Endothelial cell (in vitro differentiated cells): Measurements from ENCODE around the gene RBM38. TPM values are rescaled to one million over a fixed set of nuclear protein-coding genes. Genes with fewer than 3 reads are reported as not detected.

Experiments used
- DNase-seq: peaks from one replicate; pipeline ENCODE4 v3.0.0; 2021; ENCODE audit warnings: low spot score
- H3K27ac Mint-ChIP-seq: one replicate; pipeline ENCODE4 v1.8.0; 2021; ENCODE audit warnings: mixed read lengths, inconsistent platforms; ENCODE audit not compliant: unreplicated experiment
- H3K27me3 Mint-ChIP-seq: one replicate; pipeline ENCODE4 v1.8.0; 2021; ENCODE audit warnings: mild to moderate bottlenecking, moderate library complexity, mixed read lengths, inconsistent platforms; ENCODE audit not compliant: unreplicated experiment
- H3K36me3 Mint-ChIP-seq: one replicate; pipeline ENCODE4 v1.8.0; 2021; ENCODE audit warnings: mild to moderate bottlenecking, low read depth, mixed read lengths, inconsistent platforms; ENCODE audit not compliant: unreplicated experiment
- H3K4me1 Mint-ChIP-seq: one replicate; pipeline ENCODE4 v1.8.0; 2021; ENCODE audit warnings: mild to moderate bottlenecking, mixed read lengths, inconsistent platforms; ENCODE audit not compliant: unreplicated experiment
- H3K4me3 Mint-ChIP-seq: one replicate; pipeline ENCODE4 v1.8.0; 2021; ENCODE audit warnings: mild to moderate bottlenecking, mixed read lengths, inconsistent platforms; ENCODE audit not compliant: unreplicated experiment
- H3K9me3 Mint-ChIP-seq: one replicate; pipeline ENCODE4 v1.8.0; 2021; ENCODE audit warnings: mixed read lengths, inconsistent platforms; ENCODE audit not compliant: unreplicated experiment
- total RNA-seq: library from RNA; stranded (reverse); fragmentation: NEBNext Ultra II Directional; extraction: Animal tissue kit (Norgen Biotek cat#: 25700); gene quantifications from one replicate; pipeline ENCODE4 v1.2.1, GENCODE V29; 2021; ENCODE audit not compliant: unreplicated experiment
- TF ChIP-seq, protein P1 (sequence below): fragments of 200-600 bp; sonication (generic); IDR thresholded peaks from one replicate; pipeline ENCODE4 v1.5.0; 2021; ENCODE audit warnings: antibody characterized with exemption; ENCODE audit not compliant: unreplicated experiment

RBM38 gene
- total RNA-seq, 1 donor from 2014 or later = 23.6 TPM

DNA sequence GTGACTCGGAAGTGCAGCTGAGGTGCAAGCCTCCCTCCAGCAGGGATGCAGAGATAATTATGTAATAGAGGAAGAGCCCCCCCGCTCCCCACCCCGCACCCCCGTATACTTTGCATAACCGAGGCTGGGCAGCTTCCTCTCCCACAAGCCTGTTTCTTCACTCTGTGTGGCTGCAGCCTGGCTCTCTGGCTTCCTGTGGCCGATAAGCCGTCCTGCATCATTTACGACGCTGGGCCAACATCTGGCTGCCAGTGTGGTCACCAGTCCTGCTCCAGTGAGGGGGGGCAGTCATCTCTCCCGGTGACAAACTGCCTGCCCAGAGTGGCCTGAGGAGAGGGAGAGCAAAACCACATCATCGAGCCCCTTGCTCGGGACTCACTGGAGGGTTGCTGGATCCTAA lies 59.2 kb downstream of the RBM38 start:
- no peak for DNase-seq
- Mint-ChIP-seq H3K9me3 (no peaks in the 10 kb centered on the region), H3K36me3 (peaks cover under 1% of the 10 kb centered on the region), H3K4me3 (no peak overlapping the region), H3K27ac (no peak overlapping the region), H3K4me1 (peaks cover 7% of the 10 kb centered on the region), H3K27me3 (peaks cover 9% of the 10 kb centered on the region)
- TF ChIP-seq, protein P1, sequence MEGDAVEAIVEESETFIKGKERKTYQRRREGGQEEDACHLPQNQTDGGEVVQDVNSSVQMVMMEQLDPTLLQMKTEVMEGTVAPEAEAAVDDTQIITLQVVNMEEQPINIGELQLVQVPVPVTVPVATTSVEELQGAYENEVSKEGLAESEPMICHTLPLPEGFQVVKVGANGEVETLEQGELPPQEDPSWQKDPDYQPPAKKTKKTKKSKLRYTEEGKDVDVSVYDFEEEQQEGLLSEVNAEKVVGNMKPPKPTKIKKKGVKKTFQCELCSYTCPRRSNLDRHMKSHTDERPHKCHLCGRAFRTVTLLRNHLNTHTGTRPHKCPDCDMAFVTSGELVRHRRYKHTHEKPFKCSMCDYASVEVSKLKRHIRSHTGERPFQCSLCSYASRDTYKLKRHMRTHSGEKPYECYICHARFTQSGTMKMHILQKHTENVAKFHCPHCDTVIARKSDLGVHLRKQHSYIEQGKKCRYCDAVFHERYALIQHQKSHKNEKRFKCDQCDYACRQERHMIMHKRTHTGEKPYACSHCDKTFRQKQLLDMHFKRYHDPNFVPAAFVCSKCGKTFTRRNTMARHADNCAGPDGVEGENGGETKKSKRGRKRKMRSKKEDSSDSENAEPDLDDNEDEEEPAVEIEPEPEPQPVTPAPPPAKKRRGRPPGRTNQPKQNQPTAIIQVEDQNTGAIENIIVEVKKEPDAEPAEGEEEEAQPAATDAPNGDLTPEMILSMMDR = no peak

DNA sequence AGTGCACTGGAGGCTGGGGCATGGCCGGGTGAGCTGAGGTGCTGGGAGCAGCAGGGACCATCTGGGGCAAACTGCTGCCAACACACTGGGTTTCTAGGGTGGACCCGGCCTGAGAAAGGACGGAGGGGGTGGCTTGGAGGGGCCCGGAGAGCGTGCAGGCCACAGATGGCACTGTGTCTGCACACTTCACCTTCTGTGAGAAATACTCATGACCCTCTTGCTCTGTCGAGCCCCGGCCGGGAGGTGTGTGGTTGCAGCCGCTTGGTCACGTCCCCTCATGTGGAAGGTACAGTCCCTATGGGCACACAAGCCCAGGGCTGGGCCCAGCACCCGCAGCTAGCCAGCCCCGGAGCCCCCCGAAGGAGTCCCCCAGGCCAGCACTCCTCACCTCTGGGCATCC lies 59.7 kb downstream of the RBM38 start:
- peaks cover 7% of the 10 kb centered on the region for H3K4me1 Mint-ChIP-seq
- TF ChIP-seq, protein P1 = no peak
- no peak overlapping the region for H3K27ac Mint-ChIP-seq
- no peak for DNase-seq
- H3K27me3 Mint-ChIP-seq = peaks cover 11% of the 10 kb centered on the region
- H3K36me3 Mint-ChIP-seq = peaks cover 2% of the 10 kb centered on the region
- no peaks in the 10 kb centered on the region for H3K9me3 Mint-ChIP-seq
- no peak overlapping the region for H3K4me3 Mint-ChIP-seq

DNA sequence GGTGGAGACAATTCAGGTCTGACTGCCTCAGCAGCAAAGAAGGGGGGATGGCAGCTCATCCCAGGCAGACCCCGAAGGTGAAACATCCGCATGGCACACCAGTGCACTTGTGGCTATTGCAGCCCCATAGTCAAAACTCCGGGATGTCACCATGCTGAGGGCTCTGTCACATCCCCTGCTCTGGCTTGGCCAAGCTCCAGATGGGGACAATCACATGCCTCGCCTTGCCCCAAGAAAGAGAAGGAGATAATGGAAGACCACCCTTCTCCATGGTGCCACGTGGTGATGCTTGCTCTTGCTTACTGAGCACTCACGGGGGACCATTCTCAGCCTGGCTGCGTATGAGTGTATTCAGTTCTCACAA lies 60.2 kb downstream of the RBM38 start:
- Mint-ChIP-seq H3K27me3 (peaks cover 13% of the 10 kb centered on the region), H3K36me3 (peaks cover 5% of the 10 kb centered on the region), H3K9me3 (no peaks in the 10 kb centered on the region), H3K27ac (no peak overlapping the region), H3K4me3 (no peak overlapping the region), H3K4me1 (peaks cover 7% of the 10 kb centered on the region)
- no peak for DNase-seq
- TF ChIP-seq, protein P1 = no peak

GRCh38 chr20:57451795-57452661 lies 60.8 kb downstream of the RBM38 start:
- peaks cover 7% of the 10 kb centered on the region for H3K36me3 Mint-ChIP-seq
- TF ChIP-seq, protein P1 = no peak
- no peaks in the 10 kb centered on the region for H3K9me3 Mint-ChIP-seq
- H3K4me3 Mint-ChIP-seq = no peak overlapping the region
- H3K27ac Mint-ChIP-seq = peak overlapping the region; percentile 8
- H3K4me1 Mint-ChIP-seq = peaks cover 7% of the 10 kb centered on the region
- DNase-seq = no peak
- peaks cover 13% of the 10 kb centered on the region for H3K27me3 Mint-ChIP-seq

DNA sequence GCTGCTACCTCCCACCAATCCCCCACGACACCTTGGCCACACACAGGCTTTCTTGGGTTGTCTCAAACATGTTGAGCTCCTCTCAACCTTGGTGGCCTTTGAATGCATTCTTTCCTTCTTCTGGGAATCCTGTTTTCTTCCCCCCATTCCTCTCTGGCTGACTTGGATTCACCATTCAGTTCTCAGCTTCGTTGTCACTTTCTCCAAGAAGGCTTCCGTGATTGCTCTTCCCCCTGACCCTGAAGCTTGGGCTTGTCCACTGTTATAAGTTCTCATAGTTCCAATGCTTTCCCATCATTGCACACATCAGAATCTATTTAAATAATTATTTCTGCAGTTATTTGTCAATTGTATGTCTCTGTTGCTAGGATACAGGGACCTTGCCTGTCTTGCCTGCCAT lies 64.2 kb downstream of the RBM38 start:
- Mint-ChIP-seq H3K9me3 (no peaks in the 10 kb centered on the region), H3K4me1 (no peaks in the 10 kb centered on the region), H3K4me3 (no peak overlapping the region), H3K27me3 (peaks cover 13% of the 10 kb centered on the region), H3K27ac (no peak overlapping the region), H3K36me3 (peaks cover 11% of the 10 kb centered on the region)
- TF ChIP-seq, protein P1 = no peak
- no peak for DNase-seq
